Measurements from ENCODE around the gene NOL4L. TPM values are rescaled to one million over a fixed set of nuclear protein-coding genes. Genes with fewer than 3 reads are reported as not detected.

The NOL4L gene
- total and polyA plus RNA-seq, 2 donors (not counting 3 experiments of a cell fraction or from before 2014, with no cell fraction given), result 55.2 to 79.6 TPM

DNA sequence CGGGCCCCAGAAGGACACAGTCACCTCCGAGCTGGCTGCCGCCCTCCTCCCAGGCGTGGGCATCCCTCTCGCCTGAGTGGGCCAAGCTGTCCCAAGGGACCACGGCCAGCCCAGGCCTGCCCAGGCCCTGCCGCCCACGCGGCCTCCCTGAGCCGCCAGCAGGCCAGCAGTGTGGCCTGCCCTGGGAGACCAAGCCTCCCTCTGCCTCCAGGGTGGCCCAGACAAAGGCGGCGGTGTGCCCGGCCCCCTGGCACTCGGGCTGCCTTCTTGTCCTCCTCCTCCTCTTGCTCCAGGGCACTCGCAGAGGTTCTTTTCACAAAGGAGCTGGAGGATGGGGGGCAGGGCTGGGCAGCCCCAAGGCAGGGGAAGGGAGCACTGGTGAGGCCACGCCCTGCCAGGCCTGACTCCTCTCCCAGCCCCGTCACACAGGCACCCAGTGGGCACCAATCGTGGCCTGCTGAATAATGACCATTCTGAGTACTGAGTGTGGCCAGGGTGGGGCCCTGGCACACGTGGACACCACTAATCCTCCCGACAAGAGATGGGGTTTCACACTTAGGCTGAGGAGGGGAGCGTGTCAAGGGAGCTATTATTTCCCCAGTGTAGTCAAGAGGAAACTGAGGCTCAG lies 25.3 kb downstream of the NOL4L start:
- H4K20me1 ChIP-seq (replicated peaks; ENCODE audit: control insufficient read depth, extremely low read depth, insufficient read depth, low read length), result no peaks in the 10 kb centered on the region
- no TSS peak for BruUV-seq (replicated peaks)
- ChIA-PET POLR2A (no interaction called here), CTCF (no interaction called here)
- no peaks in the 10 kb centered on the region for H3K27me3 ChIP-seq (ENCODE audit: control insufficient read depth in 2 of 2, insufficient read depth in 2 of 2, low read length in 2 of 2)
- H2AFZ ChIP-seq (ENCODE audit: low read depth, low read length), result no peak overlapping the region
- TF ChIP-seq, protein P1, sequence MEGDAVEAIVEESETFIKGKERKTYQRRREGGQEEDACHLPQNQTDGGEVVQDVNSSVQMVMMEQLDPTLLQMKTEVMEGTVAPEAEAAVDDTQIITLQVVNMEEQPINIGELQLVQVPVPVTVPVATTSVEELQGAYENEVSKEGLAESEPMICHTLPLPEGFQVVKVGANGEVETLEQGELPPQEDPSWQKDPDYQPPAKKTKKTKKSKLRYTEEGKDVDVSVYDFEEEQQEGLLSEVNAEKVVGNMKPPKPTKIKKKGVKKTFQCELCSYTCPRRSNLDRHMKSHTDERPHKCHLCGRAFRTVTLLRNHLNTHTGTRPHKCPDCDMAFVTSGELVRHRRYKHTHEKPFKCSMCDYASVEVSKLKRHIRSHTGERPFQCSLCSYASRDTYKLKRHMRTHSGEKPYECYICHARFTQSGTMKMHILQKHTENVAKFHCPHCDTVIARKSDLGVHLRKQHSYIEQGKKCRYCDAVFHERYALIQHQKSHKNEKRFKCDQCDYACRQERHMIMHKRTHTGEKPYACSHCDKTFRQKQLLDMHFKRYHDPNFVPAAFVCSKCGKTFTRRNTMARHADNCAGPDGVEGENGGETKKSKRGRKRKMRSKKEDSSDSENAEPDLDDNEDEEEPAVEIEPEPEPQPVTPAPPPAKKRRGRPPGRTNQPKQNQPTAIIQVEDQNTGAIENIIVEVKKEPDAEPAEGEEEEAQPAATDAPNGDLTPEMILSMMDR (IDR thresholded peaks at IDR 0.05; ENCODE audit: extremely low read depth in 1 of 2, insufficient read depth in 1 of 2, low read depth in 1 of 2, low read length in 2 of 2), result no peak
- no peak for TF ChIP-seq GATA2 (IDR thresholded peaks at IDR 0.05; ENCODE audit: insufficient read depth, insufficient read length, low read depth, low read length)
- no peak for TF ChIP-seq MYC (IDR thresholded peaks at IDR 0.05; ENCODE audit: low read depth, low read length)
- H3K4me3 ChIP-seq (replicated peaks in 1 of 3; ENCODE audit: insufficient read depth in 1 of 3, low read depth in 1 of 3, low read length in 3 of 3), result no peak overlapping the region
- no peak for FAIRE-seq
- intact Hi-C loops (cut with micrococcal nuclease) (no loop called here), dilution Hi-C loops (cut with MboI; ENCODE audit: extremely low pct_ligation_motif_present, low sequenced_read_pairs) (no loop called here)
- H3K9ac ChIP-seq (replicated peaks; ENCODE audit: extremely low read depth, insufficient read depth, low read length), result no peak overlapping the region
- H3K36me3 ChIP-seq (ENCODE audit: control insufficient read depth in 2 of 2, extremely low read depth in 1 of 2, insufficient read depth in 2 of 2, low read length in 2 of 2), result no peaks in the 10 kb centered on the region
- no peak for DNase-seq (ENCODE audit: low read depth, low spot score)
- no peaks in the 10 kb centered on the region for H3K9me1 ChIP-seq (replicated peaks; ENCODE audit: control insufficient read depth, extremely low read depth, insufficient read depth, low read length)
- no peaks in the 10 kb centered on the region for H3K79me2 ChIP-seq (ENCODE audit: control insufficient read depth, insufficient read depth, low read length)
- H3K9me3 ChIP-seq (replicated peaks; ENCODE audit: control insufficient read depth, insufficient read depth, low read length), result no peaks in the 10 kb centered on the region
- H3K4me2 ChIP-seq (ENCODE audit: insufficient read depth, low read length), result no peak overlapping the region
- H3K4me1 ChIP-seq (ENCODE audit: control insufficient read depth, extremely low read depth, insufficient read depth, low read length), result peaks cover under 1% of the 10 kb centered on the region
- no peak overlapping the region for H3K27ac ChIP-seq (ENCODE audit: insufficient read depth, low read depth, low read length)

DNA sequence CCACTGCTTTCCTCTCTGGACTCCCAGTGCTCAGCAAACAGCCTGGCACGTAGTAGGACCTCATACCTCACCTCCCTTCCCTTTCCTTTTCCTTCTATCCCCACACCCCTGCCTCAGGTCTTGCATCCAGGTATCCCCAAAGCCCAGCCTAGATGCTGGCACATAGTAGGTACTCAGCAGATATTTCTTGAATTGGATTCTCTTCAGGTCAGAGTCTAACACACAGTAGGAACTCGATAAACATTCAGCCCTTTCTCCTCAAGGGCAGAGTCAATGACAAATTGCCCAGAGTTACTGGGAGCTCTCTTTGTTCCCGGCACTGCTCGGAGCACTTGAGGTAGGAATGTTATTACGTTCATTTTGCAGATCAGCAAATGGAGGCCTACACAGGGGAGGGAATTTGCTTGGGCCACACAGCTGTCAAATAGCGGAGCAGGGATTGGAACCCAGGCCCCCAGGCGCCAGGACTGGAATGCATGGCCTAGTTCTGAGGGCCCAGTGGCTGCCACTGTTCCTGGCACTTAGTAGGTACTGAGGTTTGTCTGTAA lies 25.9 kb downstream of the NOL4L start:
- FAIRE-seq (no peak), DNase-seq (ENCODE audit: low read depth, low spot score) (no peak)
- no peak overlapping the region for H3K4me3 ChIP-seq (replicated peaks in 1 of 3; ENCODE audit: insufficient read depth in 1 of 3, low read depth in 1 of 3, low read length in 3 of 3)
- BruUV-seq (replicated peaks), result no TSS peak
- intact Hi-C loops (cut with micrococcal nuclease), result no loop called here
- no peaks in the 10 kb centered on the region for H3K27me3 ChIP-seq (ENCODE audit: control insufficient read depth in 2 of 2, insufficient read depth in 2 of 2, low read length in 2 of 2)
- no peaks in the 10 kb centered on the region for H3K79me2 ChIP-seq (ENCODE audit: control insufficient read depth, insufficient read depth, low read length)
- H4K20me1 ChIP-seq (replicated peaks; ENCODE audit: control insufficient read depth, extremely low read depth, insufficient read depth, low read length), result no peaks in the 10 kb centered on the region
- ChIA-PET POLR2A (no interaction called here), CTCF (no interaction called here)
- H3K36me3 ChIP-seq (ENCODE audit: control insufficient read depth in 2 of 2, extremely low read depth in 1 of 2, insufficient read depth in 2 of 2, low read length in 2 of 2), result no peaks in the 10 kb centered on the region
- H3K9me3 ChIP-seq (replicated peaks; ENCODE audit: control insufficient read depth, insufficient read depth, low read length), result no peaks in the 10 kb centered on the region
- no peak overlapping the region for H3K27ac ChIP-seq (ENCODE audit: insufficient read depth, low read depth, low read length)
- peaks cover 5% of the 10 kb centered on the region for H3K4me1 ChIP-seq (ENCODE audit: control insufficient read depth, extremely low read depth, insufficient read depth, low read length)
- no peak overlapping the region for H3K4me2 ChIP-seq (ENCODE audit: insufficient read depth, low read length)
- no peaks in the 10 kb centered on the region for H3K9me1 ChIP-seq (replicated peaks; ENCODE audit: control insufficient read depth, extremely low read depth, insufficient read depth, low read length)
- H2AFZ ChIP-seq (ENCODE audit: low read depth, low read length), result no peak overlapping the region
- dilution Hi-C loops (cut with MboI; ENCODE audit: extremely low pct_ligation_motif_present, low sequenced_read_pairs), result no loop called here
- no peak overlapping the region for H3K9ac ChIP-seq (replicated peaks; ENCODE audit: extremely low read depth, insufficient read depth, low read length)
- TF ChIP-seq MYC (IDR thresholded peaks at IDR 0.05; ENCODE audit: low read depth, low read length), result no peak
- TF ChIP-seq POLR2A (IDR thresholded peaks at IDR 0.05; ENCODE audit: low read depth, low read length), result no peak
- TF ChIP-seq, protein P2, sequence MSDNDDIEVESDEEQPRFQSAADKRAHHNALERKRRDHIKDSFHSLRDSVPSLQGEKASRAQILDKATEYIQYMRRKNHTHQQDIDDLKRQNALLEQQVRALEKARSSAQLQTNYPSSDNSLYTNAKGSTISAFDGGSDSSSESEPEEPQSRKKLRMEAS (IDR thresholded peaks at IDR 0.05; ENCODE audit: insufficient read depth, insufficient read length), result no peak
- TF ChIP-seq EZH2 (IDR thresholded peaks at IDR 0.05; ENCODE audit: borderline replicate concordance, low read depth, low read length, severe bottlenecking), result no peak
- TF ChIP-seq JUN (IDR thresholded peaks at IDR 0.05; ENCODE audit: borderline replicate concordance, insufficient read depth, insufficient read length, low read depth), result no peak
- TF ChIP-seq, protein P1 (IDR thresholded peaks at IDR 0.05; ENCODE audit: extremely low read depth in 1 of 2, insufficient read depth in 1 of 2, low read depth in 1 of 2, low read length in 2 of 2), result no peak
- no peak for TF ChIP-seq FOS (IDR thresholded peaks at IDR 0.05; ENCODE audit: borderline replicate concordance, insufficient read depth, low read length)
- TF ChIP-seq GATA2 (IDR thresholded peaks at IDR 0.05; ENCODE audit: insufficient read depth, insufficient read length, low read depth, low read length), result no peak
- no peak for TF ChIP-seq POLR2AphosphoS5 (IDR thresholded peaks at IDR 0.05; ENCODE audit: insufficient read depth, low read depth, low read length)

All from endothelial cell of umbilical vein (primary cell).